Sigmoid colon (tissue), 4 donors: ENCODE measurements around the gene SMCHD1.

Source experiments
- CTCF ChIP-seq, 4 experiments: fragments of 450-650 bp in 3 of 4; fragments of 200-600 bp in 1 of 4; IDR thresholded peaks; one replicate each; pipeline ENCODE4 v1.5.1; 2016 to 2019; ENCODE audit warnings: antibody characterized with exemption in 4 of 4, mild to moderate bottlenecking in 3 of 4, moderate library complexity in 2 of 4
- EP300 ChIP-seq, 4 donors: sonication (generic); formaldehyde crosslinking; IDR thresholded peaks; one replicate each; pipeline ENCODE4 v1.6.1; 2017; ENCODE audit warnings: antibody characterized with exemption in 4 of 4

- TF ChIP-seq CTCF (IDR thresholded peaks at IDR 0.05) = no peak
- TF ChIP-seq EP300 (IDR thresholded peaks at IDR 0.05) = no peak
Observed at GRCh38 chr18:2655178-2655953, at the start of gene SMCHD1.
